Sciatic nerve (tissue), 2 donors: ENCODE measurements around the gene NTHL1. TPM values are rescaled to one million over a fixed set of nuclear protein-coding genes. Genes with fewer than 3 reads are reported as not detected.
A peak's percentile ranks its signal among the peaks of the same experiment; 100 is the strongest.

Source experiments
- ATAC-seq: fragments of 200-7000 bp; cut with Tn5 transposase; one replicate; pipeline ENCODE4 v1.9.1; 2020; ENCODE audit warnings: mild to moderate bottlenecking, moderate library complexity
- DNase-seq: peaks from one replicate; pipeline ENCODE4 v3.0.0-alpha.2; 2020; ENCODE audit warnings: low spot score
- intact Hi-C: fragments of 100-400 bp; cut with DNase I; formaldehyde crosslinking; loops from one replicate; pipeline ENCODE4 v1.14.2; 2022
- total RNA-seq: library from RNA; stranded (reverse); fragmentation: NEBNext Ultra II Directional; extraction: Animal tissue kit (Norgen Biotek cat#: 25700); gene quantifications from one replicate; pipeline ENCODE4 v1.2.1, GENCODE V29; 2021
- donor health status: DM: no; HTN: no; CAD: no.
- donor health status: DM: no; HTN: no; CAD: no.

The NTHL1 gene
- 21.8 TPM for total RNA-seq

DNA sequence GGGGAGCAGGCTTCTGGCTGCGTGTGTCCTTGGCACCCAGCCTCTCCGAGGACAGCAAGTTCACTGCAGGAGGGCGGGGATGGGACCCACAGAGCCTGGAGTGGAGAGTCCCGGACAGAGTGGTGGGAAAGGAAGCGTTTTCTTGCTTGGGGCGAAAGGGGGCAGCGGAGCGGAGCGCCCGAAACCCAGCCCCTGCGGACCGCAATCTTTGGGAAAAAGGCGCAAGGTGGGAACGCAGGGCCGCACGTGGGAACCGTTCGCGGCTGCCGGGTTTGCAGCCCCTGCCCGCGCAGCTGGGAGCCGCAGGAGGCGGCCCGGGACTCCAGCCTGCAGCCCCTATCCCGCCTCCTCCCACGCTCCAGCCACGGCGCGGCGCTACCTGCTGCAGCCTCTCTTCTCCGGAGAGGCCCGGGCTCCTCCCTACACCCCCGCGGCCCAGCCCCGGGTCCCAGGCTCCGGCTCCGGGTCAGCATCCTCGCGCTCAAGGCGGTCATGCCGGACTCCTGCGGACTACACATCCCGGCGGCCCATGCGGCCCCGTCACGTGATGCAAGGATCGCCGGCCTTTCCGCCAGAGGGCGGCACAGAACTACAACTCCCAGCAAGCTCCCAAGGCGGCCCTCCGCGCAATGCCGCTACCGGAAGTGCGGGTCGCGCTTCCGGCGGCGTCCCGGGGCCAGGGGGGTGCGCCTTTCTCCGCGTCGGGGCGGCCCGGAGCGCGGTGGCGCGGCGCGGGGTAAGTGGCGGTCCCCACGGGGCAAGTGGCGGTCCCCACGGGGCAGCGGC, at the start of gene NTHL1, which contains the start of gene TSC2:
Gene NTHL1 (minus strand): TSS at position 505 of the 786 bp plus-strand sequence. CDS start 11 bp downstream, at position 494.
Gene TSC2 (plus strand): TSS at position 656 of the 786 bp plus-strand sequence. CDS start 631 bp downstream, outside the sequence.
- ATAC-seq: peak; percentile 97
- intact Hi-C loops: no loop called here
- DNase-seq: peak; percentile 98

DNA sequence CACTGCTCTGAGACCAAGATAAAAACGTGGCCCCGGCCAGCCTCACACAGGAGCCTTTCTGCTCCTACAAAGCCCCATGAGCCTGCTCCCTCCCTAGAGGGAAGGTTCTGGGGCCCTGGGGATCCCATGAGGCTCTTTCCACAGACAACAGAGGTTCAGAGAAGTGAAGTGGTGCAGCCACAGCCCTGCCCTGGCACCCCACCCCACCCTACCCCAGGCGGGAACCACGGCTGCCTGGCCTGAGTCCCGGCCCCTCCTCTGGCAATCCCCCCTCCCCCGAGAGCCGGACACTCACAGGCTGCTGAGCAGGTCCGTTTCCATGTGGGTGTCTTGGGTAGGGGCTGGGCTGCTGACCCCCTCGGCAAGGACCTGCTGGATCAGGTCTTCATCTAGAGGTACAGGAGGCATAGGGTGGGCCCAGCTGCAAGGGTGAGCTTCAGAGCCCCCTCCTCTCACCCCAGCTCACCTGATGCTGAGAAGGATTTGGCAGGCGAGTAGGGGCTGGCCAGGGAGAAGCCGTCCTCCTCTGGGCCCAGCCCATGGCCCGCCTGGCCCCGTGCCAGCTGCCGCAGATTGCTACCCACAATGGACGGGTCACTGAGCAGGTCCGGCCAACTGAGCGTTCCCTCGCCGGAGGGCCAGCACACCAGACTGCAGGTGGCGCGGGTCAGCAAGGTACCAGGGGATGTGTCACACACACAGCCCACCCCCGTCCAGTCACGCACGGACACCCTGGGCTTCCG, 49.4 kb upstream of the NTHL1 start:
- ATAC-seq (peak; percentile 34), DNase-seq (no peak)
- intact Hi-C loops: no loop called here

DNA sequence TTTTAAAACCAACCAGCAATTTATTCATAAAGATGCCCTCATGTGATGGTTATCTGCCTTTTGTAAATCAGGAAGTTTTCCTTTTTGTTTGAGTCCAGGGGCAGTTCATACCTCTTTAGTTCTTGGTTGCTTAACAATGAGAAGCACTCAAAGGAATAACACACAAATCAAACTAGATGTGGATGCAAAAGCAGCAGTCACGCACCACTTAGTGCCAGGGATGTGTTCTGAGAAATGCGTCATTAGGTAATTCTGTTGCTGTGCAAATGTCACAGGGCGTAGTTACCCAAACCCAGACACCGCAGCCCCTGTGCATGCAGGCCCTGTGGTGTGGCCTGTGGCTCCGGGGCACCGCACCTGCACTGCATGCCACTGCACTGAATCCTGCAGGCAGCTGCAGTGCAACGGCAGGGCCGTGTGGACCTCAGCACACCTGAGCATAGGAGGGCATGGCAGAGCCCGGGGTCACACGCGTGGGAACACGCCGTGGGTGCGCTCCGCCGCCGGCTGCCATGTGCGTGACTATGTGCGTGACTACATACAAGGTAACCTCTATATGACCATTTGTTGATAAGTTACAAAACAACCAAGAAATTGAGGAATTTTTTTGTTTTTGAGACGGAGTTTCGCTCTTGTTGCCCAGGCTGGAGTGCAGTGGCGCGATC, 48.4 kb upstream of the NTHL1 start:
- DNase-seq (no peak), ATAC-seq (no peak)
- intact Hi-C loops: no loop called here

DNA sequence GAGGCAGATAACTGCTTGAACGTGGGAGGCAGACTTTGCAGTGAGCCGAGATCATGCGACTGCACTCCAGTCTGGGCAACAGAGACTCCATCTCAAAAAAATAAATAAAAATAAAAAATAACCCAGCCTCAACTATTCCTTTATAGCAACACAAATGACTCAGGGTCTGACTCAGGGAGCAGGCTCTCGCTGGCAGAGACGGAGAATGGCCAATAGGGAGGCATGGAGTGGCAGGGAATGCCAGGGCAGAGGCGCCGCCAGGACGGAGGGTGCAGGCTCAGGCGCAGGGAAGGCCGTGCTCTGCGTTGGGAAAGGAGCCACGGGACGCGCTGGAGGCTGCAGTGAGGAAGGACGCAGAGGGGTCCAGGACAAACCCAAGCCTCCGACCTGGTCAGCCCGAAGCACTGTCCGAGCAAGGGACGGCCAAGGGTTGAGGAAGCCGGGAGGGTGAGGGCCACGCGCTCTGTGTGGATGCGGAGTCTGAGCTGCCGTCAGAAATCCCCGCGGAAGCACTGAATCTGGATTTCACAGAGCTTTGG, 47.8 kb upstream of the NTHL1 start:
- intact Hi-C loops: no loop called here
- ATAC-seq: no peak
- no peak for DNase-seq

DNA sequence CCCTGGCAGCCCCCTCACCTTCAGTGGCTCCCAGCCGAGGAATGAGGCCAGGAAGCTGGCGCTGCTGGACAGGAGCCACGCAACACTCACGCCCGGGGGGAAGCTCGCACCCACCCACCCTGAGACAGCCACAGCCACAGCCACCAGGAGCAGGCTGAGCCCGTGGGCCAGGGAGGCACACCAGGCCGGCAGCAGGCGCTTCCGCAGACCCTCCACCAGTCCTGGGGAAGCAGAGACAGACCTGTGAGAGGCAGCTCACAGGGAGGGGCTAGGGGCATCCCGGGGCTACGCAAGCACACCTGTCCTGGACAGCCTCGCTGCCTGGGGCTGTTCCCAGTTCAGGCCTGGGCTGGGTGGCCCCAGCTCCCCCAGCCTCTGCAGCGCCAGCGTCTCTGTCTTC, 46.2 kb upstream of the NTHL1 start:
- DNase-seq (no peak), ATAC-seq (no peak)
- intact Hi-C loops: no loop called here

DNA sequence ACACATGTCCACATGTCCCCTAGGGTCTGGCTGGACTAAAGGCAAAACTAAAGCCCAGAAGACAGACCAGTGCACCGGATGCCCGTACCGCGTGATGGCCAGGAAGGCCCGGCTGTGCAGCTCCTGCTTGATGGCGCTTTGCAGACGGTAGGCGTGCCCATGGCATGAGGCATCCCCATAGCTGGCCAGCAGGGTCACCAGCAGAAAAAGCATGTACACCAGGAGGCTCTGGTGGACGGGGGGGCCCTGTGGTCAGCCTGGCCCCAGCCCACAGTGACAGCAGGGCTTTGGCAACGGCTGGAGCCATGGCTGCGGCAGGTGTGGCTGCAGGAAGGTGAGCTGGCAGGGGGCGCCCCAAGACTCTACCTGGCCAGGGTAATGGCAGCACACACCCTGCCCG, 45.2 kb upstream of the NTHL1 start:
- intact Hi-C loops: no loop called here
- ATAC-seq (no peak), DNase-seq (no peak)

DNA sequence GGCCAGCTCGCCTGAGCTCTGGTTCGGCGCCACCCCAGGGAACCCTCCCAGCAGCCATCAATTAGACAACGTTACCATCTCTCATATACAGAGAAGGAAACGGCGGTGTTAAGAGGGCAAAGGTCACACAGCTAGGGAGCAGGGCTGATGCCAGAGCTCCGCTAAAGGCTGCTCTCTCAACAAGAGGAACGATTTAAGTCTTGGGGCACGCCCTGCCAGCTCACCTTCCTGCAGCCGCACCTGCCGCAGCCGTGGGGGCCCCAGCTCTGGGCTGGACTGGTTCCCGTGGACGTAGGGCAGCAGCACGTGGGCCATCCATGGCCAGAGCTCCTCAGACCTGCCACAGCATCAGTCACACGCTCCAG, 44.6 kb upstream of the NTHL1 start:
- DNase-seq (no peak), ATAC-seq (no peak)
- intact Hi-C loops: no loop called here

DNA sequence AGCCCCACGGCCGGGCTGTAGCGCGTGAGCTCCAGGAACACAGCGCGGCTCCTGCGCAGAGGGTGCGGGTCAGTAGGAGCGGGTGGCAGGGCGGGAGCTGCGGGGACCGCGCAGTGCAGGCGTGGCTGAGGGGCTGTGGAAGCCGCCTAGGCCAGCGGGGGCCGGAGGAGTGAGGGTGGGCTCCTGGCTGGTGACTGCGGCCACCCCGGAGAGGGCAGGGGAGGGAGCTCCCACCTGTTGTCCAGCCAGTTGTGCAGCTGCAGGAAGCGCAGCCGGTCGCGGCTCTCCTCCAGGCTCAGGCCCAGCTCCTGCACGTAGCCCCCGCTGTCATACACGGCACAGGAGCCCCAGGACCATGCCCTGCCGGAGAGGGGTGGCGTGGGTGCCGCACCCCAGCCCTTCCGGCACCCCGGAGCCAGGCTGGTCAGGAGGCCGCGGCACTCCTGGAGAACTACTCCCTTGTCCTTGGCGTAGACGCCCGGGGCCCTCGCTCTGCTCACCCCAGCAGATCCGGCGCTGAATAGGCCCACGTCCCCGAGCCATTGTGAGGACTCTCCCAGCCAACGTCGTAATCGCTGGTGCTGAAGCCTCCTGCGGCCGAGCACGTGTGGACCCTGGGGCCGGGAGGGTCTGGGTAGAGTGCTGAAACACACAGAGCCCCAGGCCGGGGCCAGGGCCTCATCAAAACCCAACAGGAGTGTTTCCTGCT, 44.1 kb upstream of the NTHL1 start:
- intact Hi-C loops: no loop called here
- DNase-seq: no peak
- peak; percentile 5 for ATAC-seq

DNA sequence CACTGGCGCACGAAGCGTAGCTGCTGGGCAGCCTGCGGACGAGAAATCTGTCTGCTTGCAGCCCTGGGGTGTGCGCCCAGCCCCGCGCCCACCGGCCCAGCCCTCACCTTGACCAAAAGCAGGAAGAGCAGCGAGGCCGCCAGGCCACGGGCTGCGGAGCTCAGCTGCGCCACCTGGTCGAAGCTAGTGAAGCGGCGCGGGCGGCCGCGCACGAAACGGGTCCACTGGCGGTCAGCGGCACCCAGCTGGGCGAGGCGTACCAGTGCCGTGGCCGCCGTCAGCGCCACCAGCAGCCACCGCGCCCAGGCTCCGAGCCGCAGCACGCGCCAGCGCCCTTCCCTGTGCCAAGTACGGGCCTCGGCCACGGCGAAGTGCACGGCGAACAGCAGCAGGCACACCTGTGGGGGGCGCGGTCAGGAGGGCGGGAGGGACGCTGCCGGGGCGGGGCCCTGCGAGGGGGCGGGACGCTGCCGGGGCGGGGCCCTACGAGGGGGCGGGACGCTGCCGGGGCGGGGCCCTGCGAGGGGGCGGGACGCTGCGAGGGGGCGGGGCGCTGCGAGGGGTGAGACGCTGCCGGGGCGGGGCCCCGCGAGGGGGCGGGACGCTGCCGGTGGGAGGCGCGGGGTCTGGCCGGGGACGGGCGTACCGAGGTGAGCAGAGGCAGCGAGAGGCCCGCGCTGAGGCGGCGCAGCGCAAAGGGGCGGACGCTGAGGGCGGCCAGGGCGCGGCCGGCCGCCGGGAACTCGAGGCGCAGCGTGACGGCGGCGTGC, 43.3 kb upstream of the NTHL1 start:
- intact Hi-C loops: no loop called here
- DNase-seq (peak; percentile 77), ATAC-seq (peak; percentile 2)

DNA sequence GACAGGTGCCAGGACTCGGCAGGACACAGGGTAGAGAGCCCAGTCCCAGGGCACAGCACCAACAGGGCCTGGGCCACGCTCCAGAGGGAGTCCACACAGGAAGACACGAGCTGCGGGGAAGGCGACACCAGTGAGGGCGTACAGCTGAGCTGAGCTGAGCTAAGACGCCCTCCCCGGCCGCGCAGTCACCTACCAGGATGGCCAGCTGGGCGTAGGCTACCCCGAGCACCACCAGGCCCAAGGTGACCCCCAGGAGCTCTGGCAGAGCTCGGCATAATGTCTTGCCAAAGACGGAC, 42.8 kb upstream of the NTHL1 start:
- DNase-seq (no peak), ATAC-seq (peak; percentile 1)
- intact Hi-C loops: no loop called here

DNA sequence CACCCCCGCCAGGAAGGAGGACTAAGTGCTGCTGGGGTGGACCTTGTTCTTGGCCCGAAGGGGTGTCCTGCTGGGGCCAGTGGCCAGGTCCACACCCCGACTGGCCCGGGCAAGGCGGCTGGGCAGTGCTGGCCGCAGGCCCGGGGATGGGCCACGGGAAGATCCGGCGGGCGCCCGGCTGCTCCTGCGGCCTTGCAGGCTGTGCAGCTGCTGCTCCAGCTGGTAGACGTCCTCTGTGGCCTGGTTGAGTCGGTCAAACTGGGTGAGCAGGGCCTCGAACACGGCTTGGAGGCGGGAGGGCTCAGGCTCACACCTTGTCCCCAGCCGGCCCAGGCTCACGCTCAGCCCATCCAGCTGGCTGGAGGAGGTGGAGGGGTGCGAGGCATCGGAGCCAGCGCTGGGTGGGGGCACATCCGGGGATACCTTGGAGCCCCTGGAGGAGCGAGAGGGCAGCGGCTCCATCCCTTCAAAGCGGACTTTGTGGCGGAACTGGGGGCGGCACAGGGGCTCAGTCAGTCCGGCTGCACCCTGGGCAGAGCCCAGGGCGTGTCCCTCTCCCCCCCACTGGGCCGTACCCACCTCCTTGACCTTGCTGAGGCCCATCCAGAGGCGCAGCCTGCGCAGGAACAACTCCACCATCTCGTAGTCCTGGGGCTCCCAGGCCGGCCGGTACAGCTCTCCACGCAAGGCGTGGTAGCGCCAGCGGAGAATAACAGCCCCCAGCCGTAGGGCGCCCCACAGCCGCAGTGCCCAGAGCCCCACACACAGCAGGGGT, 42.3 kb upstream of the NTHL1 start:
- ATAC-seq (peak; percentile 3), DNase-seq (no peak)
- intact Hi-C loops: no loop called here

DNA sequence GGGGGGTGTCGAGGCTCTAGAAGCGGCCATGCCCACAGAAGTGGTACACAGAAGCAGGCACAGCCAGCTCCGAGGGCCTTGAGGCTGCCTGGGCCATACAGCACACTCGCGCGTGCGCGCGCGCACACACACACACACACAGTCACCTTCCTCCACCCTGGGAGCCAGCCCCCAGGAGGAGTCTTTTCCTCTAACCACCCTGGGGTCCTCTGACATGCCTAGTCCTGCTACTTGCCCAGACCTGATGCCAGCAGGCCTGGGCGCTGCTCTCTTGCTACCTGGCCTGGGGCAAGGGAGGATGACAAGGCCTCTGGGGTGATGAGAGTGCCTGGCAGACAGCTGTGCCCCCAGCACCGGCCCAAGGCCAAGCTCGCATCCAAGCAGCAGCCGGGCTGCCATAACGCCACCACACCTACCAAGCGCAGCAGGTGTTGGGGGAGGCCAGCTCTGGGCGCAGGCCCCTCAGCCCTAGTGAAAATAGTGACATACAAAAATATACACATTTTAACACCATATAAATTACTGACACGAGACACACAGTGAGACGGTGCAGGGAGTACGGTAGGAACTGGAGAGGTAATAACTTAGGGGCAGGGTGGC, 41.2 kb upstream of the NTHL1 start:
- DNase-seq: no peak
- ATAC-seq: no peak
- intact Hi-C loops: no loop called here

DNA sequence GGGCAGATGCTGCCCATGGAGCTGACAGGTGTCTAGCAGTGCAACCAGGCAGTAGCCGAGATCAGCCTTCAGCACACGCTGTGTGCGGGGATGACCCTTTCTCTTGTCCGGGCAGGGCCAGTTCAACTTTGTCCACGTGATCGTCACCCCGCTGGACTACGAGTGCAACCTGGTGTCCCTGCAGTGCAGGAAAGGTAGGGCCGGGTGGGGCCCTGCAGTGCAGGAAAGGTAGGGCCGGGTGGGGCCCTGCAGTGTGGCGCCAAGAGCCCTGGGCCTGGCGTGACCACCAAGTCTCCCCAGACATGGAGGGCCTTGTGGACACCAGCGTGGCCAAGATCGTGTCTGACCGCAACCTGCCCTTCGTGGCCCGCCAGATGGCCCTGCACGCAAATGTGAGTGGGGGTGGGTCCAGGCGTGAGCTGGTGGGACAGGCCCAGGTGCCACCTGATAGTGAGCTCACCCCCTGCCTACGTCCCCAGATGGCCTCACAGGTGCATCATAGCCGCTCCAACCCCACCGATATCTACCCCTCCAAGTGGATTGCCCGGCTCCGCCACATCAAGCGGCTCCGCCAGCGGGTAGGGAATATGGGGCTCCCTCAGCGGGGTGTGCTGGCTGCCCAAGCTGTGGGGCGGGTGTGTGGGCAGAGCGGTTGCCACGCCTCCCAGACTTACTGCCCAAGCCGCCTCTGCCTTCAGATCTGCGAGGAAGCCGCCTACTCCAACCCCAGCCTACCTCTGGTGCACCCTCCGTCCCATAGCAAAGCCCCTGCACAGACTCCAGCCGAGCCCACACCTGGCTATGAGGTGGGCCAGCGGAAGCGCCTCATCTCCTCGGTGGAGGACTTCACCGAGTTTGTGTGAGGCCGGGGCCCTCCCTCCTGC, 40.4 kb upstream of the NTHL1 start:
- ATAC-seq (no peak), DNase-seq (no peak)

DNA sequence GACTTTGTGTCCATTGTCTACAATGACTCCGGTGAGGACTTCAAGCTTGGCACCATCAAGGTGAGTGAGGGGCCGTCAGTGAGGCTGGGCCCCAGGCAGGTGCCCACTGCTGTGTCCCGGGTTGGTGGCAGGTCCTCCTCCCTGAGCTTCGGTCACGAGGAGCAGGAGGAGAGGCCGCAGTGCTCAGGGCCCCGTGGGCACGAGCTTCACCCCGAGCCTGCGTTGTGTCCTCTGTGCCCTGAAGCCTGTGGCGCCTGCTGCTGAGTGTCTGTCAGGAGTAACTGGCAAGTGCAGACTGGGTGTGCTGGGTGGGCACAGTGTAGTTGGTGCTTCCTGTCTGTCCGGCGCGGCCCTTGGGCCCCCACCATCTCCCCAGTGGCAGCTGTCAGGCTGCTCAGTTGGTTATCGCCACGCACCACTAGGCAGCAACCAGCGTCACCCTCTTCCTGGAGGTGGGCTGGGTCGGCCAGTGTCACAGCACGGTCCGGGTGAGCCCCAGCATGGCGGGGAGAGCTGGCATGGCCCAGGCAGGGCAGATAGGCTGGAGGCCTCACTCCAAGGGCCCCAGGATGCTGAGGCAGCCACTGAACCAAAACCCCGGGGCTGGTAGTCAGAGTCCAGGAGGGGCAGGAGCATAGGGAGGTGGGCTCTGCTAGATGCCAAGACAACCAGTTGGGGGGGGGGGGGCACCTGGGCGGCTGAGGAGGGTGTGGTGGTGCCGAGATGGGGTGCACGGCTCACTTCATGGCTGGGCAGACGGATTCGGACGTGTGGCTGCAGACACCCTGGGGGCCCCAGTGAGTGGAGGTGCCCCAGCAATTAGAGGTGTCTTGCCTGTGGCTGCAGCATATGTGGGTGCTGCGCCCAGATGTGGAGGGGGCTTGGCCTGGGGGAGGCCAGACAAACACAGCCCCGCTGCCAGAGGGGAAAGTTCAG, 39.4 kb upstream of the NTHL1 start:
- DNase-seq (no peak), ATAC-seq (no peak)
- intact Hi-C loops: no loop called here

More for the DNA sequence above, 40.4 kb upstream of the NTHL1 start:
- intact Hi-C loops: no loop called here

DNA sequence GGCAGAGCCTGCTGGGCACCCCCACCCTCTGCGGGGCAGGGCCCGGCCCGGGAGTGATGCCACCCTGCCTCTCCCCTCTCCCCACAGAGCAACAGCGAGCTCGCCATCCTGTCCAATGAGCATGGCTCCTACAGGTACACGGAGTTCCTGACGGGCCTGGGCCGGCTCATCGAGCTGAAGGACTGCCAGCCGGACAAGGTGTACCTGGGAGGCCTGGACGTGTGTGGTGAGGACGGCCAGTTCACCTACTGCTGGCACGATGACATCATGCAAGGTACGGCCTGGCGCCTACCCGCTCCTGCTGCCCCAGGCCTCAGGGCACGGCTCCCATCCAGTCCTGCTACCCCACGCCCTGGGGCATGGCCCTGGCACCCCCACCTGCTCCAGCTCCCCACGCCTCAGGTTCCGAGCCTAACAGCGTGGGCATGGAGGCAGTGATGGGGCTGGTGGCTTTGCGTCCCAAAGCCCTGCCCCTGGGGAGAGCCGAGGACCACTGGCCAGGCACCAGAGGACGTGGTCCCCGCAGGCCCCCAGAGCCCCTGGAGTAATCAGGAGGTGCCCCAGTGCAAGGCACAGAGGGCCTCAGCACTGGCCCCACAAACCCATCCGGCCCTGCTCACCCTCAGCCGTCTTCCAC, 38.6 kb upstream of the NTHL1 start:
- no peak for DNase-seq
- ATAC-seq: no peak
- intact Hi-C loops: no loop called here
